Lung (tissue), 12 donors: ENCODE results near the gene MIPOL1. TPM values are rescaled to one million over a fixed set of nuclear protein-coding genes. Genes with fewer than 3 reads are reported as not detected.

ENCODE experiments used
- ATAC-seq: fragments of 200-7000 bp; cut with Tn5 transposase; one replicate; pipeline ENCODE4 v1.9.1; 2020; ENCODE audit warnings: moderate number of reproducible peaks; ENCODE audit not compliant: insufficient read depth, low FRiP score
- DNase-seq, 3 donors: peaks; one replicate each; pipeline ENCODE4 v3.0.0-alpha.2; 2013 to 2017
- H3K27ac ChIP-seq, 2 donors: one replicate each; pipeline ENCODE4 v1.5.1; 2013; ENCODE audit warnings: mild to moderate bottlenecking in 2 of 2, moderate library complexity in 2 of 2, control low read depth in 1 of 2, inconsistent platforms in 1 of 2, low read depth in 1 of 2, low read length in 1 of 2
- H3K27me3 ChIP-seq, 3 donors: one replicate each; pipeline ENCODE4 v1.5.1; 2013; ENCODE audit warnings: low read length in 2 of 3; ENCODE audit not compliant: control insufficient read depth in 3 of 3, insufficient read depth in 3 of 3
- H3K36me3 ChIP-seq, 4 donors: one replicate each; pipeline ENCODE4 v1.5.1; 2013; ENCODE audit warnings: low read length in 4 of 4, mild to moderate bottlenecking in 1 of 4, moderate library complexity in 1 of 4; ENCODE audit not compliant: control insufficient read depth in 4 of 4, insufficient read depth in 4 of 4
- H3K4me1 ChIP-seq, 5 donors: one replicate each; pipeline ENCODE4 v1.5.1; 2013; ENCODE audit warnings: low read length in 5 of 5, mild to moderate bottlenecking in 2 of 5, moderate library complexity in 1 of 5; ENCODE audit not compliant: control insufficient read depth in 5 of 5, insufficient read depth in 5 of 5
- H3K4me3 ChIP-seq: one replicate; pipeline ENCODE4 v1.5.1; 2013; ENCODE audit warnings: mild to moderate bottlenecking, control low read depth, moderate library complexity
- H3K9ac ChIP-seq, 2 donors: one replicate each; pipeline ENCODE4 v1.5.1; 2013; ENCODE audit warnings: low read length in 2 of 2, control low read depth in 1 of 2; ENCODE audit not compliant: insufficient read depth in 1 of 2
- H3K9me3 ChIP-seq, 4 donors: one replicate each; pipeline ENCODE4 v1.5.1; 2013; ENCODE audit warnings: low read length in 3 of 4, mild to moderate bottlenecking in 1 of 4, moderate library complexity in 1 of 4; ENCODE audit not compliant: control insufficient read depth in 4 of 4, insufficient read depth in 3 of 4
- CTCF ChIP-seq: IDR thresholded peaks from 2 replicates; pipeline ENCODE4 v1.5.1; 2012; ENCODE audit warnings: mild to moderate bottlenecking; ENCODE audit errors: control extremely low read depth, extremely low read depth
- WGBS, 2 donors: extraction: QIAGEN DNeasy Blood & Tissue Kit; methylation state at CpG; one replicate each; pipeline ENCODE4 v1.1.7; 2013; 5-methylcytosine and 5-hydroxymethylcytosine counted together
- polyA plus RNA-seq, 2 donors: library from polyadenylated mRNA; stranded (reverse); fragments of 200-250 nt; gene quantifications; one replicate each; pipeline ENCODE4 v1.2.1, GENCODE V29; 2013
- total RNA-seq, 2 donors: library from RNA; depleted of rRNA in 1 of 2; stranded (reverse); fragments of >200 nt in 1 of 2; gene quantifications; one replicate each; pipeline ENCODE4 v1.2.1, GENCODE V29; 2014 to 2021
- donor health status: control.
- donor health status: control.
- donor health status: Bipolar disorder and iron deficiency.
- donor health status: healthy.
- donor health status: DM: yes; HTN: yes; CAD: no.

The MIPOL1 gene
- total and polyA plus RNA-seq, 4 donors, result 2.3 to 49.9 (median 7.0) TPM

DNA sequence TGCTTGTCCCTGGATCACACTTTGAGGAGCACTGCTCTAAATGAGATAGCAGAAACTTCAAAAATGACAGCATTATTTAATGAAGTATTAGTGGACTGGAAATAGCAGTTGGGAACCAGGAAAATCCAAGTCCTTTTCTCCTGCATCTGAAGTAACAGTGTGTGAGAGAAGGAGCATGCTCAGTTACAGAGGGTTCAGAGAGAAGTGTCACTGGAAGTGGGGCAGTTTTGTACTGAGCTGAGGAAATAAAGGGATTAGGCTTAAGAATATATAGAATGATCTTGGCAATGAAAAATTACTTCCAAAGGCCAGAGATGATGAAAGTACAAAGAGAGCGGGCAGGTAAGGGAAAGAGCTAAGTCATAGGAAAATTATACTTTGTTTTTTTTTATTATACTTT is 130.9 kb downstream of the MIPOL1 start:
- H3K4me3 ChIP-seq, result no peak overlapping the region
- 94 to 98% methylated on average over 1 of the region's 1 CpG for WGBS, 2 donors
- no peak overlapping the region for H3K27ac ChIP-seq
- no peaks in the 10 kb centered on the region for H3K4me1 ChIP-seq
- ATAC-seq (no peak), DNase-seq (no peak)
- TF ChIP-seq CTCF, result no peak
- no peaks in the 10 kb centered on the region for H3K9me3 ChIP-seq
- H3K36me3 ChIP-seq, result peaks cover 0 to 4% (median 0%) of the 10 kb centered on the region in 4 donors
- H3K9ac ChIP-seq, result no peak overlapping the region
- no peaks in the 10 kb centered on the region for H3K27me3 ChIP-seq

GRCh38 chr14:37329189-37330001 is 131.7 kb downstream of the MIPOL1 start:
- no peak for TF ChIP-seq CTCF
- ATAC-seq (no peak), DNase-seq (no peak)
- H3K4me3 ChIP-seq, result no peak overlapping the region
- H3K27me3 ChIP-seq, result no peaks in the 10 kb centered on the region
- H3K27ac ChIP-seq, result no peak overlapping the region
- no peaks in the 10 kb centered on the region for H3K4me1 ChIP-seq
- H3K9ac ChIP-seq, result no peak overlapping the region
- H3K36me3 ChIP-seq, result peaks cover 0 to 4% (median 0%) of the 10 kb centered on the region in 4 donors
- 53 to 69% methylated on average over 2 of the region's 2 CpGs for WGBS, 2 donors
- no peaks in the 10 kb centered on the region for H3K9me3 ChIP-seq

GRCh38 chr14:37330910-37331309 is 133.2 kb downstream of the MIPOL1 start:
- no peaks in the 10 kb centered on the region for H3K4me1 ChIP-seq
- H3K36me3 ChIP-seq, result peaks cover 0 to 4% (median 0%) of the 10 kb centered on the region in 4 donors
- H3K9me3 ChIP-seq, result no peaks in the 10 kb centered on the region
- no peak for ATAC-seq
- TF ChIP-seq CTCF, result no peak
- DNase-seq, result no peak
- no peak overlapping the region for H3K4me3 ChIP-seq
- H3K27ac ChIP-seq, result no peak overlapping the region
- H3K9ac ChIP-seq, result no peak overlapping the region
- H3K27me3 ChIP-seq, result no peaks in the 10 kb centered on the region
